Measurements from ENCODE around the gene COL4A2. TPM values are rescaled to one million over a fixed set of nuclear protein-coding genes. Genes with fewer than 3 reads are reported as not detected.

The COL4A2 gene
- total RNA-seq, 1 donor = 0.21 TPM

Other genes starting within 250 kb of the COL4A2 start
- gene COL4A1, start 127 bp upstream of the COL4A2 start, total RNA-seq = 0.21 TPM